ENCODE measurements around the gene ZNF341. TPM values are rescaled to one million over a fixed set of nuclear protein-coding genes. Genes with fewer than 3 reads are reported as not detected.

Gene ZNF341
- total and polyA plus RNA-seq, 2 of the 8 experiments (the other 6 are each of a cell fraction or from before 2014, with no cell fraction given): 5.8 to 6.4 TPM

DNA sequence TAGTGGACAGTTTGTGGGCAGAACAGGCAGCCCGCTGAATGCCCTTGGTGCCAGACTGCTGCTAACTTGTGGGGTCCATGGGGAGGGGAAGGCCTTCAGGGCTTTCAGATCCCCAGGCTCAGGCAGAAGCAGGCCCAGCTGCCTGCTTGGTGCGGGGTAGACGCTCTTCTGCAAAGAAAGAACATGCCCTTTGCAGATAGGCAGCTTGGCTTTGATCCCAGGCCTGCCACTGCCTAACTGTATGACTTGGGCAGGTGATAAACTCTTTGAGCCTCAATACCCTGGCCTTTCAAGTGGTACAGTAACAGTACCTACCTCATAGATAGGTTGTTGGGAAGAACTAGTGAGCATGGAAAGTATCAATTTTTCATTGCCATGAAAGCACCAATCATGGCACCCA is 107.8 kb downstream of the ZNF341 start:
- Histone ChIP-seq H3K23ac (ENCODE audit: insufficient read length) (no peak overlapping the region), H3K36me3 (ENCODE audit: control insufficient read depth in 2 of 4, insufficient read depth in 4 of 4, low read length in 3 of 4) (no peaks in the 10 kb centered on the region; a peak in 1 of 8 replicates), H3K4ac (replicated peaks; ENCODE audit: insufficient read length, low read depth, low read length) (no peak overlapping the region), H3K4me1 (replicated peaks in 1 of 4; ENCODE audit: control insufficient read depth in 3 of 4, insufficient read depth in 4 of 4, low read length in 3 of 4) (peaks cover 0 to 19% (median 7%) of the 10 kb centered on the region in 4 experiments; a peak in 5 of 7 replicates), H3K79me2 (ENCODE audit: control insufficient read depth in 1 of 2, insufficient read depth in 2 of 2, low read length in 2 of 2) (peaks cover 0 to 78% of the 10 kb centered on the region in 2 experiments; a peak in 3 of 4 replicates), H3K79me1 (ENCODE audit: low read depth, low read length) (peaks cover 16% of the 10 kb centered on the region; the same call in 1 of the 2 replicates), H3K27ac (ENCODE audit: low read depth, low read length) (no peak overlapping the region), H2AFZ (ENCODE audit: low read length) (no peak overlapping the region), H3K4me2 (ENCODE audit: insufficient read depth in 1 of 2, low read depth in 2 of 2, low read length in 2 of 2) (no peak overlapping the region), H3K27me3 (replicated peaks in 1 of 4; ENCODE audit: control insufficient read depth in 3 of 4, extremely low read depth in 1 of 4, insufficient read depth in 3 of 4, low read length in 3 of 4) (no peaks in the 10 kb centered on the region), H4K8ac (ENCODE audit: extremely low read depth, insufficient read depth, low read length) (peak overlapping the region; percentile 58; the same call in 1 of the 2 replicates), H2BK12ac (ENCODE audit: low read depth, low read length) (no peak overlapping the region), H3K14ac (ENCODE audit: insufficient read length) (no peak overlapping the region), H4K20me1 (replicated peaks in 1 of 2; ENCODE audit: control insufficient read depth in 1 of 2, insufficient read depth in 2 of 2, low read length in 2 of 2) (peaks cover 7 to 17% of the 10 kb centered on the region in 2 experiments), H3K56ac (replicated peaks; ENCODE audit: insufficient read length, low read depth, low read length) (no peak overlapping the region), H3K9me3 (ENCODE audit: insufficient read depth in 2 of 2, low read depth in 1 of 2, low read length in 1 of 2) (no peaks in the 10 kb centered on the region), H3K18ac (ENCODE audit: extremely low read depth, low read length) (no peak overlapping the region), H2BK15ac (ENCODE audit: low read length) (no peak overlapping the region), H2BK20ac (ENCODE audit: low read length) (no peak overlapping the region), H4K91ac (replicated peaks; ENCODE audit: insufficient read length, low read length) (no peak overlapping the region), H4K5ac (ENCODE audit: insufficient read length, low read depth, low read length) (no peak overlapping the region), H2AK5ac (ENCODE audit: low read depth, low read length) (no peak overlapping the region), H3K23me2 (ENCODE audit: low read depth, low read length) (no peaks in the 10 kb centered on the region), H3K4me3 (ENCODE audit: extremely low read depth in 1 of 4, insufficient read depth in 2 of 4, low read depth in 3 of 4, low read length in 4 of 4) (no peak overlapping the region), H2BK5ac (ENCODE audit: low read depth, low read length) (no peak overlapping the region), H3K9ac (replicated peaks in 1 of 4; ENCODE audit: extremely low read depth in 1 of 4, low read depth in 3 of 4, low read length in 3 of 4) (no peak overlapping the region), H2BK120ac (replicated peaks; ENCODE audit: low read depth, low read length) (no peak overlapping the region)
- DNase-seq (ENCODE audit: low read depth in 1 of 2, low spot score in 2 of 2): no peak
- POLR2A ChIA-PET (ENCODE audit: partially characterized antibody): interaction anchor here (0.7 kb wide), 1 partner anchor 157 kb away, joined by 3 read pairs; no protein-coding TSS in a partner anchor
- CTCF ChIA-PET (ENCODE audit: partially characterized antibody): interaction anchor here (0.6 to 1.8 kb wide), 6 partner anchors 11 to 230 kb away, joined by 3 to 7 read pairs (median 4); no protein-coding TSS in a partner anchor
- TF ChIP-seq SAP30 (IDR thresholded peaks at IDR 0.05; ENCODE audit: insufficient read depth, insufficient replicate concordance, low read length) (no peak), JUN (IDR thresholded peaks at IDR 0.05; ENCODE audit: low read depth, low read length) (no peak), MAFK (IDR thresholded peaks at IDR 0.05; ENCODE audit: low read depth, low read length) (no peak), ATF3 (IDR thresholded peaks at IDR 0.05; ENCODE audit: insufficient read depth, low read depth, low read length) (no peak), E2F6 (IDR thresholded peaks at IDR 0.05) (no peak), TCF12 (IDR thresholded peaks at IDR 0.05; ENCODE audit: low read depth, low read length) (no peak), GABPA (IDR thresholded peaks at IDR 0.05; ENCODE audit: borderline replicate concordance, insufficient read depth, low read length) (no peak)
- 98% methylated on average over 3 of the region's 3 CpGs; no CpG with 5 or more reads in 1 of the 2 experiments for WGBS, 2 experiments (ENCODE audit: extremely low coverage in 1 of 2, insufficient coverage in 1 of 2, insufficient read length in 1 of 2, insufficient replicate concordance in 2 of 2, low coverage in 1 of 2, low lambda C conversion rate in 2 of 2, missing lambda C conversion rate in 1 of 2)
- FAIRE-seq: no peak

Data from H1 (cell line).